ENCODE results near the gene SPHK1.

The SPHK1 gene

DNA sequence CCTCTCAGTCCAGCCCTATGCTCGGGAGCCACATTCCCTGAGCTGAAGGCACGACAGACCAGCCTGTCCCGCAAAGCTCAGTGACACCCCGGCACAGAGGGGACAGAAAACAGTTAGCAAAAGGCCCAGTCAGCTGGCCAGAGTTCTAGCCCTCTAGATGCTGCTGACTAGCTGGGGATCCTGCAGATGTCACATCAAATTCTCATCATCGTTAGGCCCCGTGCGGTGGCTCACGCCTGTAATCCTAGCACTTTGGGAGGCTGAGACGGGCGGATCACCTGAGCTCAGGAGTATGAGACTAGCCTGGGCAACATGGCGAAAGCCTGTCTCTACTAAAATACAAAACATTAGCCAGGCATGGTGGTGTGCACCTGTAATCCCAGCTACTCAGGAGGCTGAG lies 51.3 kb downstream of the SPHK1 start:
- TF ChIP-seq, protein P1, sequence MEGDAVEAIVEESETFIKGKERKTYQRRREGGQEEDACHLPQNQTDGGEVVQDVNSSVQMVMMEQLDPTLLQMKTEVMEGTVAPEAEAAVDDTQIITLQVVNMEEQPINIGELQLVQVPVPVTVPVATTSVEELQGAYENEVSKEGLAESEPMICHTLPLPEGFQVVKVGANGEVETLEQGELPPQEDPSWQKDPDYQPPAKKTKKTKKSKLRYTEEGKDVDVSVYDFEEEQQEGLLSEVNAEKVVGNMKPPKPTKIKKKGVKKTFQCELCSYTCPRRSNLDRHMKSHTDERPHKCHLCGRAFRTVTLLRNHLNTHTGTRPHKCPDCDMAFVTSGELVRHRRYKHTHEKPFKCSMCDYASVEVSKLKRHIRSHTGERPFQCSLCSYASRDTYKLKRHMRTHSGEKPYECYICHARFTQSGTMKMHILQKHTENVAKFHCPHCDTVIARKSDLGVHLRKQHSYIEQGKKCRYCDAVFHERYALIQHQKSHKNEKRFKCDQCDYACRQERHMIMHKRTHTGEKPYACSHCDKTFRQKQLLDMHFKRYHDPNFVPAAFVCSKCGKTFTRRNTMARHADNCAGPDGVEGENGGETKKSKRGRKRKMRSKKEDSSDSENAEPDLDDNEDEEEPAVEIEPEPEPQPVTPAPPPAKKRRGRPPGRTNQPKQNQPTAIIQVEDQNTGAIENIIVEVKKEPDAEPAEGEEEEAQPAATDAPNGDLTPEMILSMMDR (conservative IDR thresholded peaks at IDR 0.05; ENCODE audit: low read depth, low read length), result no peak
- H3K4me3 ChIP-seq (ENCODE audit: low read length), result no peak overlapping the region
- no peak for DNase-seq (ENCODE audit: low read depth)
